CD14-positive monocyte (primary cell): ENCODE results near the gene INPP5E. TPM values are rescaled to one million over a fixed set of nuclear protein-coding genes. Genes with fewer than 3 reads are reported as not detected.

Experiments used
- DNase-seq, 3 donors: peaks; one replicate each; pipeline ENCODE4 v3.0.0-alpha.2; 2011 to 2022
- H2AFZ ChIP-seq: 2 replicates; pipeline ENCODE4 v1.6.0; 2012; ENCODE audit warnings: mild to moderate bottlenecking, low read depth, low read length, inconsistent platforms; ENCODE audit not compliant: insufficient read depth, poor library complexity, severe bottlenecking
- H3K27ac ChIP-seq, 2 donors: 1 replicate in 1 of 2; 2 replicates in 1 of 2; pipeline ENCODE4 v1.5.1; 2012 to 2013; ENCODE audit warnings: low read length in 2 of 2, control low read depth in 1 of 2, inconsistent platforms in 1 of 2, low read depth in 1 of 2, mild to moderate bottlenecking in 1 of 2
- H3K27me3 ChIP-seq, 2 donors: one replicate each; pipeline versions ENCODE4 v1.6.0 to v1.6.1; 2011 to 2013; ENCODE audit warnings: low read length in 2 of 2; ENCODE audit not compliant: control insufficient read depth in 2 of 2, insufficient read depth in 2 of 2
- H3K36me3 ChIP-seq, 2 donors: replicated peaks in 1 of 2; 1 replicate in 1 of 2; 2 replicates in 1 of 2; pipeline versions ENCODE4 v1.5.1 to v1.6.1; 2012 to 2013; ENCODE audit warnings: low read length in 2 of 2, control low read depth in 1 of 2, inconsistent platforms in 1 of 2, mild to moderate bottlenecking in 1 of 2; ENCODE audit not compliant: insufficient read depth in 2 of 2, control insufficient read depth in 1 of 2
- H3K4me1 ChIP-seq, 2 donors: 1 replicate in 1 of 2; 2 replicates in 1 of 2; pipeline versions ENCODE4 v1.5.1 to v1.6.1; 2012 to 2013; ENCODE audit warnings: low read length in 2 of 2, control low read depth in 1 of 2, inconsistent platforms in 1 of 2, mild to moderate bottlenecking in 1 of 2, moderate library complexity in 1 of 2; ENCODE audit not compliant: insufficient read depth in 2 of 2, control insufficient read depth in 1 of 2
- H3K4me2 ChIP-seq: replicated peaks from 2 replicates; pipeline ENCODE3; 2012; ENCODE audit warnings: low read length, moderate library complexity, mild to moderate bottlenecking; ENCODE audit not compliant: poor library complexity, severe bottlenecking; ENCODE audit errors: extremely low read depth
- H3K4me3 ChIP-seq, 3 experiments: fragments of 200-600 bp in 1 of 3; sonication (generic) in 1 of 3; replicated peaks in 1 of 3; 1 replicate in 2 of 3; 2 replicates in 1 of 3; pipeline ENCODE4 v1.5.1; 2011 to 2013; ENCODE audit warnings: low read length in 3 of 3, mild to moderate bottlenecking in 3 of 3, control low read depth in 2 of 3, low read depth in 2 of 3, inconsistent platforms in 1 of 3, moderate library complexity in 1 of 3
- H3K79me2 ChIP-seq: 2 replicates; pipeline ENCODE4 v1.6.0; 2012; ENCODE audit warnings: mild to moderate bottlenecking, control low read depth, inconsistent platforms, low read length, moderate library complexity; ENCODE audit not compliant: insufficient read depth
- H3K9ac ChIP-seq: 2 replicates; pipeline ENCODE4 v1.6.0; 2017; ENCODE audit warnings: low read length, mild to moderate bottlenecking; ENCODE audit not compliant: insufficient read depth, poor library complexity, severe bottlenecking
- H3K9me3 ChIP-seq, 2 donors: replicated peaks in 1 of 2; 1 replicate in 1 of 2; 2 replicates in 1 of 2; pipeline versions ENCODE4 v1.5.1 to v1.6.1; 2012 to 2013; ENCODE audit warnings: low read length in 2 of 2, control low read depth in 1 of 2; ENCODE audit not compliant: control insufficient read depth in 1 of 2, insufficient read depth in 1 of 2
- H4K20me1 ChIP-seq: 2 replicates; pipeline ENCODE4 v1.6.0; 2012; ENCODE audit warnings: mild to moderate bottlenecking, low read length, control low read depth, moderate library complexity; ENCODE audit not compliant: insufficient read depth
- H3K27ac Mint-ChIP-seq, 7 donors: one replicate each; pipeline ENCODE4 v1.8.0; 2020; ENCODE audit warnings: mild to moderate bottlenecking in 7 of 7, mixed read lengths in 7 of 7, moderate library complexity in 6 of 7, inconsistent platforms in 2 of 7
- H3K27me3 Mint-ChIP-seq, 3 donors: one replicate each; pipeline ENCODE4 v1.8.0; 2021 to 2022; ENCODE audit warnings: low read depth in 3 of 3, mild to moderate bottlenecking in 3 of 3, mixed read lengths in 3 of 3, moderate library complexity in 3 of 3, inconsistent platforms in 1 of 3
- H3K36me3 Mint-ChIP-seq, 2 donors: one replicate each; pipeline ENCODE4 v1.8.0; 2020; ENCODE audit warnings: mixed read lengths in 2 of 2, inconsistent platforms in 1 of 2, mild to moderate bottlenecking in 1 of 2
- H3K4me1 Mint-ChIP-seq: one replicate; pipeline ENCODE4 v1.8.0; 2020; ENCODE audit warnings: mild to moderate bottlenecking, mixed read lengths
- H3K4me3 Mint-ChIP-seq, 2 donors: one replicate each; pipeline ENCODE4 v1.8.0; 2020; ENCODE audit warnings: mild to moderate bottlenecking in 2 of 2, mixed read lengths in 2 of 2, moderate library complexity in 1 of 2
- H3K9me3 Mint-ChIP-seq, 7 donors: one replicate each; pipeline ENCODE4 v1.8.0; 2020 to 2022; ENCODE audit warnings: mixed read lengths in 7 of 7, mild to moderate bottlenecking in 6 of 7, moderate library complexity in 6 of 7, inconsistent platforms in 2 of 7
- CTCF ChIP-seq: fragments of 200-600 bp; IDR thresholded peaks from one replicate; pipeline ENCODE4 v1.8.0; 2022; ENCODE audit warnings: antibody characterized with exemption, mild to moderate bottlenecking
- WGBS: methylation state at CpG from one replicate; pipeline ENCODE4 v1.1.5; 2013; ENCODE audit warnings: missing lambda C conversion rate; ENCODE audit not compliant: insufficient coverage; 5-methylcytosine and 5-hydroxymethylcytosine counted together
- intact Hi-C, 2 donors: fragments of 100-400 bp; cut with micrococcal nuclease; formaldehyde crosslinking; loops; one replicate each; pipeline versions ENCODE4 v1.15.0 to v1.15.1; 2023
- polyA plus RNA-seq, 3 donors: library from polyadenylated mRNA; depleted of rRNA in 1 of 3; unstranded in 2 of 3; stranded (reverse) in 1 of 3; fragments of 300-500 nt in 2 of 3; fragments of >200 nt in 1 of 3; fragmentation: Illumina TruSeq in 2 of 3; gene quantifications; 1 replicate in 2 of 3; 2 replicates in 1 of 3; pipeline ENCODE4 v1.2.3, GENCODE V29; 2012 to 2021

INPP5E gene
- polyA plus RNA-seq, 3 donors = 1.0 to 8.0 (median 1.0) TPM

DNA sequence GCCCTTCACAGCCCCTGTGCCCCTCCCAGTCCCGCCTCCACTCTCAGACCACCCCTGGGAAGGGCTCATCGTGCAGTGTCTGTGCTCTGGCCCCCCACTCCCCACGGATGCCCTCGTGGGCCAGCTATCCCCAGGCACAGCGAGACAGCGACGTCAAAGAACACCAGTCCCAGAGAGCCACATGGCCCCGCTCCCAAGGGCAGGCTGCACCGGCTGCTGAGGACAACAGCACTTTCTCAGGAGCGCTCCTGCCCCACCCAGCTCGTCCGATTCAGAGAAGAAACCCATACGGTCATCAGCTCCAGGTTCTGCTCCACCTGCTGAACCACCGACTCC, 34.9 kb downstream of the INPP5E start:
- H3K36me3 ChIP-seq = peaks cover 43 to 55% of the 10 kb centered on the region in 2 donors
- H3K4me2 ChIP-seq = no peak overlapping the region
- peaks cover 11 to 16% of the 10 kb centered on the region in 2 donors for H3K4me1 ChIP-seq
- peaks cover 5% of the 10 kb centered on the region for H3K79me2 ChIP-seq
- Mint-ChIP-seq H3K9me3 (peaks cover 0 to 2% (median 0%) of the 10 kb centered on the region in 7 donors), H3K36me3 (peaks cover 37 to 62% of the 10 kb centered on the region in 2 donors), H3K27ac (peak overlapping the region in 3 of 7 donors; percentile 37 to 74 (median 54)), H3K4me3 (no peak overlapping the region), H3K27me3 (peaks cover 0 to 7% (median 2%) of the 10 kb centered on the region in 3 donors), H3K4me1 (peaks cover 20% of the 10 kb centered on the region)
- no peak for DNase-seq
- H3K9me3 ChIP-seq = no peaks in the 10 kb centered on the region
- no peak for TF ChIP-seq CTCF
- H3K9ac ChIP-seq = no peak overlapping the region
- intact Hi-C loops = loop anchor here in 1 of 2 donors (5.0 kb wide), 1 partner anchor 42 kb away; the partner anchor contains the start of gene DNLZ
- H3K4me3 ChIP-seq = no peak overlapping the region
- 95% methylated on average over 14 of the region's 14 CpGs for WGBS
- no peaks in the 10 kb centered on the region for H3K27me3 ChIP-seq
- H4K20me1 ChIP-seq = peaks cover 3% of the 10 kb centered on the region
- no peak overlapping the region for H3K27ac ChIP-seq
- H2AFZ ChIP-seq = no peak overlapping the region

GRCh38 chr9:136403915-136404800, 35.5 kb downstream of the INPP5E start:
- intact Hi-C loops = loop anchor here in 1 of 2 donors (5.0 kb wide), 1 partner anchor 42 kb away; the partner anchor contains the start of gene DNLZ
- Histone ChIP-seq H4K20me1 (peaks cover 7% of the 10 kb centered on the region), H3K79me2 (peaks cover 5% of the 10 kb centered on the region), H3K4me3 (no peak overlapping the region), H3K9ac (no peak overlapping the region), H2AFZ (no peak overlapping the region), H3K9me3 (no peaks in the 10 kb centered on the region), H3K27ac (no peak overlapping the region), H3K36me3 (peaks cover 43 to 55% of the 10 kb centered on the region in 2 donors), H3K27me3 (no peaks in the 10 kb centered on the region), H3K4me1 (peaks cover 10 to 16% of the 10 kb centered on the region in 2 donors), H3K4me2 (no peak overlapping the region)
- DNase-seq = no peak
- Mint-ChIP-seq H3K36me3 (peaks cover 37 to 62% of the 10 kb centered on the region in 2 donors), H3K4me1 (peaks cover 17% of the 10 kb centered on the region), H3K9me3 (peaks cover 0 to 2% (median 0%) of the 10 kb centered on the region in 7 donors), H3K27me3 (peaks cover 0 to 4% (median 2%) of the 10 kb centered on the region in 3 donors), H3K4me3 (no peak overlapping the region), H3K27ac (peak overlapping the region in 3 of 7 donors; percentile 41 to 74 (median 67))
- TF ChIP-seq CTCF = no peak
- 82% methylated on average over 32 of the region's 32 CpGs for WGBS
